H1 (cell line): ENCODE data around the gene NXPH3. TPM values are rescaled to one million over a fixed set of nuclear protein-coding genes. Genes with fewer than 3 reads are reported as not detected.

Source experiments
- CTCF ChIA-PET: fragments of 300-600 bp; sonication (Branson Sonifier 250); formaldehyde crosslinking; loops from one replicate; lab custom pipeline; 2021; ENCODE audit not compliant: partially characterized antibody; lab: Charles Lee
- POLR2A ChIA-PET: fragments of 300-600 bp; sonication (Branson Sonifier 250); formaldehyde crosslinking; loops from one replicate; lab custom pipeline; 2021; ENCODE audit warnings: inconsistent platforms; ENCODE audit not compliant: partially characterized antibody; lab: Charles Lee
- DNase-seq, 2 experiments: peaks; one replicate each; pipeline versions ENCODE4 v3.0.0 to v3.0.0-alpha.2; 2010 to 2022; ENCODE audit warnings: low spot score in 2 of 2, low read depth in 1 of 2, mixed read lengths in 1 of 2
- FAIRE-seq: peaks from 2 replicates; lab custom pipeline; 2011; peaks lifted over from hg19 to GRCh38; lab: Jason Lieb, UNC
- H2AFZ ChIP-seq: 2 replicates; pipeline ENCODE4 v1.8.1; 2012; ENCODE audit warnings: low read length, inconsistent platforms
- H2AK5ac ChIP-seq: 2 replicates; pipeline ENCODE4 v1.6.1; 2013; ENCODE audit warnings: low read depth, low read length
- H2BK120ac ChIP-seq: replicated peaks from 2 replicates; pipeline ENCODE3; 2013; ENCODE audit warnings: low read depth, low read length, inconsistent platforms
- H2BK12ac ChIP-seq: 2 replicates; pipeline ENCODE4 v1.6.1; 2013; ENCODE audit warnings: low read depth, low read length
- H2BK15ac ChIP-seq: 2 replicates; pipeline ENCODE4 v1.6.1; 2013; ENCODE audit warnings: low read length
- H2BK20ac ChIP-seq: 2 replicates; pipeline ENCODE4 v1.6.1; 2013; ENCODE audit warnings: low read length
- H2BK5ac ChIP-seq: 2 replicates; pipeline ENCODE4 v1.6.1; 2013; ENCODE audit warnings: low read depth, low read length
- H3K14ac ChIP-seq: 2 replicates; pipeline ENCODE4 v1.6.1; 2013; ENCODE audit warnings: inconsistent platforms; ENCODE audit not compliant: insufficient read length
- H3K18ac ChIP-seq: 2 replicates; pipeline ENCODE4 v1.6.1; 2013; ENCODE audit warnings: low read length; ENCODE audit errors: extremely low read depth
- H3K23ac ChIP-seq: 2 replicates; pipeline ENCODE4 v1.6.1; 2013; ENCODE audit warnings: inconsistent platforms; ENCODE audit not compliant: insufficient read length
- H3K23me2 ChIP-seq: 2 replicates; pipeline ENCODE4 v1.6.1; 2013; ENCODE audit warnings: low read depth, low read length
- H3K27ac ChIP-seq: 2 replicates; pipeline ENCODE4 v1.6.1; 2011; ENCODE audit warnings: low read depth, low read length, inconsistent platforms
- H3K27me3 ChIP-seq, 4 experiments: replicated peaks in 1 of 4; 1 replicate in 1 of 4; 2 replicates in 3 of 4; pipeline versions ENCODE4 v1.6.1 to v1.8.1; 2011 to 2013; ENCODE audit warnings: low read length in 3 of 4, mild to moderate bottlenecking in 3 of 4, inconsistent platforms in 2 of 4, mixed read lengths in 2 of 4, moderate library complexity in 1 of 4; ENCODE audit not compliant: control insufficient read depth in 3 of 4, insufficient read depth in 3 of 4; ENCODE audit errors: extremely low read depth in 1 of 4
- H3K36me3 ChIP-seq, 4 experiments: 2 replicates each; pipeline versions ENCODE4 v1.6.1 to v1.8.1; 2011 to 2013; ENCODE audit warnings: mild to moderate bottlenecking in 4 of 4, low read length in 3 of 4, moderate library complexity in 2 of 4, control low read depth in 1 of 4, inconsistent platforms in 1 of 4; ENCODE audit not compliant: insufficient read depth in 4 of 4, control insufficient read depth in 2 of 4
- H3K4ac ChIP-seq: replicated peaks from 2 replicates; pipeline ENCODE3; 2013; ENCODE audit warnings: low read length, low read depth, mixed read lengths, inconsistent platforms; ENCODE audit not compliant: insufficient read length
- H3K4me1 ChIP-seq, 4 experiments: replicated peaks in 1 of 4; 1 replicate in 1 of 4; 2 replicates in 3 of 4; pipeline versions ENCODE4 v1.6.1 to v1.8.1; 2011 to 2013; ENCODE audit warnings: low read length in 3 of 4, inconsistent platforms in 2 of 4, mixed read lengths in 1 of 4; ENCODE audit not compliant: insufficient read depth in 4 of 4, control insufficient read depth in 3 of 4
- H3K4me2 ChIP-seq, 2 experiments: 2 replicates each; pipeline versions ENCODE4 v1.6.1 to v1.8.1; 2011 to 2013; ENCODE audit warnings: low read depth in 2 of 2, low read length in 2 of 2, control low read depth in 1 of 2, inconsistent platforms in 1 of 2, mild to moderate bottlenecking in 1 of 2; ENCODE audit not compliant: insufficient read depth in 1 of 2
- H3K4me3 ChIP-seq, 4 experiments: fragments of 200-600, 300-600 bp in 1 of 4; sonication (generic), shearing (Covaris generic), sonication (Bioruptor Twin) in 1 of 4; 2 replicates each; pipeline versions ENCODE4 v1.5.1 to v1.8.1; 2011 to 2016; ENCODE audit warnings: low read length in 4 of 4, low read depth in 3 of 4, control low read depth in 2 of 4, inconsistent platforms in 2 of 4, mild to moderate bottlenecking in 2 of 4, mixed read lengths in 1 of 4, moderate library complexity in 1 of 4; ENCODE audit not compliant: insufficient read depth in 2 of 4; ENCODE audit errors: extremely low read depth in 1 of 4
- H3K56ac ChIP-seq: replicated peaks from 2 replicates; pipeline ENCODE3; 2013; ENCODE audit warnings: low read depth, mild to moderate bottlenecking, mixed read lengths, low read length, inconsistent platforms; ENCODE audit not compliant: insufficient read length
- H3K79me1 ChIP-seq: 2 replicates; pipeline ENCODE4 v1.6.1; 2013; ENCODE audit warnings: low read depth, low read length, control low read depth
- H3K79me2 ChIP-seq, 2 experiments: 2 replicates each; pipeline versions ENCODE4 v1.6.1 to v1.8.1; 2012 to 2013; ENCODE audit warnings: low read length in 2 of 2, mild to moderate bottlenecking in 2 of 2, inconsistent platforms in 1 of 2; ENCODE audit not compliant: insufficient read depth in 2 of 2, control insufficient read depth in 1 of 2
- H3K9ac ChIP-seq, 4 experiments: replicated peaks in 1 of 4; 1 replicate in 1 of 4; 2 replicates in 3 of 4; pipeline versions ENCODE4 v1.6.1 to v1.8.1; 2011 to 2013; ENCODE audit warnings: low read depth in 3 of 4, low read length in 3 of 4, control low read depth in 2 of 4, mild to moderate bottlenecking in 2 of 4, moderate library complexity in 2 of 4, inconsistent platforms in 1 of 4; ENCODE audit errors: extremely low read depth in 1 of 4
- H3K9me3 ChIP-seq, 2 experiments: 2 replicates each; pipeline versions ENCODE4 v1.6.1 to v1.8.1; 2012 to 2013; ENCODE audit warnings: mild to moderate bottlenecking in 2 of 2, moderate library complexity in 2 of 2, control low read depth in 1 of 2, inconsistent platforms in 1 of 2, low read depth in 1 of 2, low read length in 1 of 2, mixed read lengths in 1 of 2; ENCODE audit not compliant: insufficient read depth in 2 of 2
- H4K20me1 ChIP-seq, 2 experiments: replicated peaks in 1 of 2; 2 replicates each; pipeline versions ENCODE3 to v1.8.1; 2011 to 2013; ENCODE audit warnings: inconsistent platforms in 2 of 2, low read length in 2 of 2, mild to moderate bottlenecking in 1 of 2; ENCODE audit not compliant: insufficient read depth in 2 of 2, control insufficient read depth in 1 of 2
- H4K5ac ChIP-seq: 2 replicates; pipeline ENCODE4 v1.6.1; 2013; ENCODE audit warnings: low read length, low read depth, mixed read lengths, inconsistent platforms; ENCODE audit not compliant: insufficient read length
- H4K8ac ChIP-seq: 2 replicates; pipeline ENCODE4 v1.8.0; 2013; ENCODE audit warnings: mild to moderate bottlenecking, moderate library complexity, low read length, inconsistent platforms; ENCODE audit not compliant: insufficient read depth; ENCODE audit errors: extremely low read depth
- H4K91ac ChIP-seq: replicated peaks from 2 replicates; pipeline ENCODE3; 2013; ENCODE audit warnings: low read length, mixed read lengths, inconsistent platforms; ENCODE audit not compliant: insufficient read length
- ASH2L ChIP-seq: fragments of 200-600, 300-600 bp; sonication (generic); IDR thresholded peaks from one replicate; pipeline ENCODE4 v1.7.1; 2017; ENCODE audit warnings: low read length
- ATF2 ChIP-seq: IDR thresholded peaks from 2 replicates; pipeline ENCODE4 v1.6.1; 2012; ENCODE audit warnings: low read length, inconsistent platforms
- EP300 ChIP-seq, 2 experiments: IDR thresholded peaks; 1 replicate in 1 of 2; 2 replicates in 1 of 2; pipeline ENCODE4 v1.6.1; 2011 to 2012; ENCODE audit warnings: low read depth in 2 of 2, low read length in 2 of 2, mild to moderate bottlenecking in 2 of 2, borderline replicate concordance in 1 of 2, inconsistent platforms in 1 of 2, moderate library complexity in 1 of 2
- GABPA ChIP-seq: IDR thresholded peaks from 2 replicates; pipeline ENCODE4 v1.6.1; 2011; ENCODE audit warnings: mild to moderate bottlenecking, low read length, moderate library complexity, borderline replicate concordance; ENCODE audit not compliant: insufficient read depth
- GTF2F1 ChIP-seq: IDR thresholded peaks from 2 replicates; pipeline ENCODE4 v1.6.1; 2012; ENCODE audit warnings: low read depth, low read length, improper control_type of control experiment, borderline replicate concordance
- HDAC6 ChIP-seq: IDR thresholded peaks from one replicate; pipeline ENCODE4 v1.7.1; 2012; ENCODE audit warnings: low read depth, mild to moderate bottlenecking, inconsistent platforms, low read length, moderate library complexity
- KDM1A ChIP-seq: fragments of 200-600, 300-600 bp; sonication (generic); IDR thresholded peaks from 2 replicates; pipeline ENCODE4 v1.7.1; 2016; ENCODE audit warnings: mild to moderate bottlenecking, low read length, borderline replicate concordance
- MAX ChIP-seq: IDR thresholded peaks from 2 replicates; pipeline ENCODE4 v1.6.1; 2012; ENCODE audit warnings: inconsistent platforms
- NANOG ChIP-seq: IDR thresholded peaks from 2 replicates; pipeline ENCODE4 v1.6.1; 2011; ENCODE audit warnings: low read length, low read depth, mild to moderate bottlenecking, inconsistent platforms; ENCODE audit not compliant: insufficient read depth, poor library complexity, severe bottlenecking
- SP1 ChIP-seq: IDR thresholded peaks from 2 replicates; pipeline ENCODE4 v1.6.1; 2011; ENCODE audit warnings: low read depth, low read length
- SP4 ChIP-seq: IDR thresholded peaks from 2 replicates; pipeline ENCODE4 v1.6.1; 2012; ENCODE audit warnings: low read length, inconsistent platforms
- ZNF274 ChIP-seq: IDR thresholded peaks from 2 replicates; pipeline ENCODE4 v1.7.0; 2012; ENCODE audit warnings: low read length, borderline replicate concordance; ENCODE audit errors: extremely low read depth
- WGBS, 2 experiments: shearing (Covaris generic) in 1 of 2; methylation state at CpG; one replicate each; pipeline versions ENCODE4 v1.1.6 to v1.1.7; 2013 to 2015; ENCODE audit warnings: low lambda C conversion rate in 2 of 2, mixed read lengths in 2 of 2, inconsistent platforms in 1 of 2, low coverage in 1 of 2, missing lambda C conversion rate in 1 of 2; ENCODE audit not compliant: insufficient replicate concordance in 2 of 2, insufficient coverage in 1 of 2, insufficient read length in 1 of 2; ENCODE audit errors: extremely low coverage in 1 of 2, missing lambda C conversion rate in 1 of 2; 5-methylcytosine and 5-hydroxymethylcytosine counted together
- polyA plus RNA-seq, 7 experiments: library from polyadenylated mRNA; depleted of rRNA in 3 of 7; stranded (reverse) in 5 of 7; unstranded in 2 of 7; fragments of >200 nt in 5 of 7; fragments of 200-250 nt in 2 of 7; gene quantifications; 1 replicate in 5 of 7; 2 replicates in 1 of 7; 4 replicates in 1 of 7; pipeline versions ENCODE4 v1.2.1 to v1.2.3, GENCODE V29; 2011 to 2013; ENCODE audit warnings: missing spikeins in 2 of 7, mixed read lengths in 2 of 7
- total RNA-seq: library from RNA; stranded (reverse); fragmentation: NEBNext Ultra II Directional; extraction: Animal tissue kit (Norgen Biotek cat#: 25700); gene quantifications from 2 replicates; pipeline ENCODE4 v1.2.1, GENCODE V29; 2021

Gene NXPH3
- total and polyA plus RNA-seq, 2 of the 8 experiments (the other 6 are each of a cell fraction or from before 2014, with no cell fraction given), result 2.5 to 3.7 TPM

- Histone ChIP-seq H3K4me2 (no peak overlapping the region), H3K9ac (no peak overlapping the region), H3K14ac (no peak overlapping the region), H3K18ac (no peak overlapping the region), H2BK12ac (no peak overlapping the region), H3K79me2 (no peaks in the 10 kb centered on the region), H2BK120ac (no peak overlapping the region), H3K9me3 (no peaks in the 10 kb centered on the region), H4K5ac (no peak overlapping the region), H3K23me2 (0 out of 2 replicates have a peak, but pooled peaks cover 2% of the 10 kb centered on the region), H2BK15ac (no peak overlapping the region), H3K4me3 (no peak overlapping the region), H3K23ac (no peak overlapping the region), H4K8ac (no peak overlapping the region), H3K4me1 (peaks cover 0 to 5% (median 2%) of the 10 kb centered on the region in 4 experiments; a peak in 3 of 7 replicates), H4K20me1 (peaks cover 0 to 2% of the 10 kb centered on the region in 2 experiments), H2BK20ac (no peak overlapping the region), H3K79me1 (no peaks in the 10 kb centered on the region), H4K91ac (no peak overlapping the region), H3K56ac (no peak overlapping the region), H2AFZ (no peak overlapping the region), H3K27ac (no peak overlapping the region), H3K27me3 (no peaks in the 10 kb centered on the region; a peak in 1 of 7 replicates), H2AK5ac (no peak overlapping the region), H3K36me3 (no peaks in the 10 kb centered on the region), H2BK5ac (no peak overlapping the region), H3K4ac (no peak overlapping the region)
- no peak for FAIRE-seq
- DNase-seq, result no peak
- WGBS, 2 experiments, result 93% methylated on average over 4 of the region's 4 CpGs; no CpG with 5 or more reads in 1 of the 2 experiments
- ChIA-PET POLR2A (no interaction called here), CTCF (interaction anchor here (0.6 to 4.9 kb wide), 5 partner anchors 8 to 280 kb away, joined by 3 to 27 read pairs (median 3); no protein-coding TSS in a partner anchor)
- TF ChIP-seq MAX (no peak), ZNF274 (no peak), ASH2L (no peak), EP300 (IDR thresholded peaks at IDR 0.05; ENCODE audit: borderline replicate concordance in 1 of 2, low read depth in 2 of 2, low read length in 2 of 2) (no peak), SP4 (no peak), GTF2F1 (no peak), NANOG (no peak), GABPA (no peak), KDM1A (no peak), SP1 (no peak), HDAC6 (no peak), ATF2 (no peak)
These were observed 8.2 kb downstream of the NXPH3 start for GRCh38 chr17:49583889-49584288.
